HG03159 (cell line): ENCODE data around the gene SF3B1.
"Not testable (repeated sequence)": the region's sequence is repeated elsewhere in the genome, so short reads cannot be mapped to it uniquely, and the experiment has no call there.

Experiments used
- ATAC-seq: cut with Tn5 transposase; IDR thresholded peaks from one replicate; pipeline ENCODE4 v1.9.1; 2021; ENCODE audit warnings: mild to moderate bottlenecking, moderate library complexity; ENCODE audit not compliant: unreplicated experiment

SF3B1 gene

GRCh38 chr2:197348721-197349360 lies 86.0 kb downstream of the SF3B1 start:
- no peak for ATAC-seq

DNA sequence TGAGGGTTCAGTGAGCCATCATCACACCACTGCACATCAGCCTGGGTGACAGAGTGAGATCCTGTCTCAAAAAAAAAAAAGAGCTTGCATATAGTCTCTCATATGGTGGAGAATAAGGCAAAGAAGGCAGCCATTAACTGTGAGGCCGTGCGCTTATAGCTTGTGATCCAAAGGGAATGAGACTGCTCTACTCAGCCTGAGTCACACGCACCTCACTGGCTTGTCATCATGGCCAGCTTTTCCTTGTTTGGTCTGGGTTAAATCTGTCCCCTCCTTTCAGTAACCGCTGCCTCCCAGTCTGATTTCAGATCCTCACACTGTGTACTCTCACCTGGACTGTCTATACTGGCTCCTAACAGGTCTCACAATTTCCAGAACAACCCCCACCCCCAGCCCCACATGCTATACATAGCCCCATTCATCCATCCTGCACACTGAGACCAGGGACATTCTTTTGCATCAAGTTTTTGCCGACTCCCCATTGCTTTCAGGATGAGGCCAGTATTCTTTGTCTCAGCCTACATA lies 88.9 kb downstream of the SF3B1 start:
- ATAC-seq = no peak

- not testable (repeated sequence) for ATAC-seq
Measured at GRCh38 chr2:197343968-197344367, 90.9 kb downstream of the SF3B1 start.

- ATAC-seq = no peak
Measured at GRCh38 chr2:197340591-197340990, 94.2 kb downstream of the SF3B1 start.
